ENCODE measurements around the gene CLCN7. TPM values are rescaled to one million over a fixed set of nuclear protein-coding genes. Genes with fewer than 3 reads are reported as not detected.

Gene CLCN7
- total and polyA plus RNA-seq, 2 of the 13 experiments (the other 11 are each of a cell fraction or from before 2014, with no cell fraction given): 24.6 to 25.1 TPM

DNA sequence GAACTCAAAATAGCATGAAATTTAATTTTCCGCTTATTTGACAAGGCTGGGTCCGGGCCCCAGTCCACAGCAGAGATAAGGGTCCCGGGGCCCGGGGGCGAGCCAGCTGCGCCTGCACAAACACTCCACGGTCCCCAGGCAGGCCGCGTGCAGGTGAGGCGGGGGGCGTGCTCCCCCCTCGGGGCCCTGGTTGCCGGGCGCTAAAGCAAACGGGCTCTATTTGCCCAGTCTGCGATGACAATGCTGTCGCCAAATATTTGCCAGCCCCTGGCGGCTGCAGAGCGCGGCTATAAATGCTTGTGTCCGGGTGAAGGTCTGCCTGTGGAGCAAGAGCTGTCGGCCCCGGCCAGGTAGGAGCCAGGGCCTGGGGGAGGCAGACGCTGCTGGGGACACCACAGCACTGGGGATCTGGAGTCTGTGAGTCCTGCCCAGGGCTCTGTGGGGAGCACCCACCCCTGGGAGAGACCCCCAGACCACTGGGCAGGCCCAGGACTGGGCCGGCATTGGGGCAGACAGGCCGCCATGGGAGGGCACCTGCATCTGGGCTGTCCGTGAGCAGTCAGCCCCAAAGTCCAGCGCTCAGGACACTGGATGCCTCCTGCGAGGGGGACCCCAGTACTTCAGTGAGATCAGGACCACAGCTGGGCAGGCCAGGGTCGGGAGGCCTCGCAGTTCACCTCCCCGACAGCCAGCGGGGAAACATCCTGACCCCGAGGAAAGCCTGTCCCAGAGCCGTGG lies 43.9 kb downstream of the CLCN7 start, which contains the start of gene PERCC1 (continued):
- TF ChIP-seq, protein P1, sequence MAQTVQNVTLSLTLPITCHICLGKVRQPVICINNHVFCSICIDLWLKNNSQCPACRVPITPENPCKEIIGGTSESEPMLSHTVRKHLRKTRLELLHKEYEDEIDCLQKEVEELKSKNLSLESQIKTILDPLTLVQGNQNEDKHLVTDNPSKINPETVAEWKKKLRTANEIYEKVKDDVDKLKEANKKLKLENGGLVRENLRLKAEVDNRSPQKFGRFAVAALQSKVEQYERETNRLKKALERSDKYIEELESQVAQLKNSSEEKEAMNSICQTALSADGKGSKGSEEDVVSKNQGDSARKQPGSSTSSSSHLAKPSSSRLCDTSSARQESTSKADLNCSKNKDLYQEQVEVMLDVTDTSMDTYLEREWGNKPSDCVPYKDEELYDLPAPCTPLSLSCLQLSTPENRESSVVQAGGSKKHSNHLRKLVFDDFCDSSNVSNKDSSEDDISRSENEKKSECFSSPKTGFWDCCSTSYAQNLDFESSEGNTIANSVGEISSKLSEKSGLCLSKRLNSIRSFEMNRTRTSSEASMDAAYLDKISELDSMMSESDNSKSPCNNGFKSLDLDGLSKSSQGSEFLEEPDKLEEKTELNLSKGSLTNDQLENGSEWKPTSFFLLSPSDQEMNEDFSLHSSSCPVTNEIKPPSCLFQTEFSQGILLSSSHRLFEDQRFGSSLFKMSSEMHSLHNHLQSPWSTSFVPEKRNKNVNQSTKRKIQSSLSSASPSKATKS (CRISPR knock-in tag; IDR thresholded peaks at IDR 0.05): no peak
- TF ChIP-seq ATAD3A (CRISPR knock-in tag; IDR thresholded peaks at IDR 0.05) (no peak), FOXC1 (CRISPR knock-in tag; IDR thresholded peaks at IDR 0.05; ENCODE audit: borderline replicate concordance) (no peak), NR2C2 (CRISPR knock-in tag; IDR thresholded peaks at IDR 0.05; ENCODE audit: borderline replicate concordance) (peak; percentile 44; the same call in 1 of the 2 replicates), MATR3 (CRISPR knock-in tag; IDR thresholded peaks at IDR 0.05) (no peak), ZNF224 (CRISPR knock-in tag; IDR thresholded peaks at IDR 0.05) (no peak), GATA4 (IDR thresholded peaks at IDR 0.05; ENCODE audit: borderline replicate concordance, low read depth) (0 out of 2 replicates have a peak, but pooled peaks have one; percentile 28), HNF1A (IDR thresholded peaks at IDR 0.05; ENCODE audit: low read depth) (no peak), HNF1A (CRISPR knock-in tag; IDR thresholded peaks at IDR 0.05; ENCODE audit: borderline replicate concordance) (peak; percentile 80; the same call in 1 of the 2 replicates), SP4 (CRISPR knock-in tag; IDR thresholded peaks at IDR 0.05) (no peak), ZNF3 (CRISPR knock-in tag; IDR thresholded peaks at IDR 0.05) (no peak), ZNF235 (CRISPR knock-in tag; IDR thresholded peaks at IDR 0.05; ENCODE audit: borderline replicate concordance) (no peak), ZNF232 (CRISPR knock-in tag; IDR thresholded peaks at IDR 0.05; ENCODE audit: borderline replicate concordance) (no peak), ZNF616 (CRISPR knock-in tag; IDR thresholded peaks at IDR 0.05; ENCODE audit: low read depth) (0 out of 2 replicates have a peak, but pooled peaks have one; percentile 46), ZNF282 (IDR thresholded peaks at IDR 0.05; ENCODE audit: partially characterized antibody) (no peak)
